Spleen (tissue), 11 donors: ENCODE measurements around the gene DCTN2. TPM values are rescaled to one million over a fixed set of nuclear protein-coding genes. Genes with fewer than 3 reads are reported as not detected.
"Not testable (repeated sequence)": the region's sequence is repeated elsewhere in the genome, so short reads cannot be mapped to it uniquely, and the experiment has no call there.

Source experiments
- DNase-seq: peaks from one replicate; pipeline ENCODE4 v3.0.0-alpha.2; 2020
- H3K27ac ChIP-seq, 8 donors: fragments of 200-600 bp; sonication (generic) in 7 of 8; 1 replicate in 4 of 8; 2 replicates in 4 of 8; pipeline versions ENCODE4 v1.5.0 to v1.8.0; 2016 to 2021; ENCODE audit warnings: inconsistent platforms in 4 of 8, mild to moderate bottlenecking in 4 of 8, moderate library complexity in 1 of 8
- H3K27me3 ChIP-seq, 7 donors: fragments of 200-600 bp; sonication (generic) in 6 of 7; replicated peaks in 1 of 7; 1 replicate in 4 of 7; 2 replicates in 3 of 7; pipeline versions ENCODE4 v1.5.0 to v1.8.0; 2016 to 2021; ENCODE audit warnings: inconsistent platforms in 3 of 7, mild to moderate bottlenecking in 1 of 7
- H3K36me3 ChIP-seq, 6 donors: fragments of 200-600 bp; sonication (generic) in 5 of 6; 1 replicate in 4 of 6; 2 replicates in 2 of 6; pipeline versions ENCODE4 v1.5.0 to v1.8.0; 2016 to 2021; ENCODE audit warnings: inconsistent platforms in 2 of 6
- H3K4me1 ChIP-seq, 6 donors: fragments of 200-600 bp; sonication (generic) in 5 of 6; 1 replicate in 3 of 6; 2 replicates in 3 of 6; pipeline versions ENCODE4 v1.5.0 to v1.8.0; 2016 to 2021; ENCODE audit warnings: inconsistent platforms in 3 of 6
- H3K4me3 ChIP-seq, 8 donors: fragments of 200-600 bp; sonication (generic) in 7 of 8; 1 replicate in 4 of 8; 2 replicates in 4 of 8; pipeline versions ENCODE4 v1.5.0 to v1.8.0; 2016 to 2021; ENCODE audit warnings: inconsistent platforms in 4 of 8, mild to moderate bottlenecking in 4 of 8, moderate library complexity in 2 of 8
- H3K9me3 ChIP-seq, 8 donors: fragments of 200-600 bp; sonication (generic) in 7 of 8; 1 replicate in 4 of 8; 2 replicates in 4 of 8; pipeline versions ENCODE4 v1.5.0 to v1.8.0; 2016 to 2021; ENCODE audit warnings: inconsistent platforms in 4 of 8
- POLR2A ChIP-seq, 3 donors: fragments of 450-650 bp; IDR thresholded peaks; one replicate each; pipeline ENCODE4 v1.5.1; 2017; ENCODE audit warnings: antibody characterized with exemption in 3 of 3, mild to moderate bottlenecking in 1 of 3
- POLR2AphosphoS5 ChIP-seq, 3 donors: sonication (generic); formaldehyde crosslinking; IDR thresholded peaks; one replicate each; pipeline ENCODE4 v1.5.1; 2017; ENCODE audit warnings: antibody characterized with exemption in 3 of 3
- WGBS, 5 donors: extraction: QIAGEN DNeasy Blood & Tissue Kit in 3 of 5; methylation state at CpG; one replicate each; pipeline versions ENCODE4 v1.1.5 to v1.1.7; 2013 to 2018; 5-methylcytosine and 5-hydroxymethylcytosine counted together
- intact Hi-C: fragments of 100-400 bp; cut with DNase I; formaldehyde crosslinking; loops from one replicate; pipeline ENCODE4 v1.15.0; 2023; ENCODE audit warnings: low total_unique reads
- polyA plus RNA-seq, 3 donors: library from polyadenylated mRNA; stranded (reverse); fragments of 200-250 nt; gene quantifications; one replicate each; pipeline ENCODE4 v1.2.1, GENCODE V29; 2013
- total RNA-seq, 7 donors: library from RNA; depleted of rRNA in 3 of 7; stranded (reverse); fragments of >200 nt in 3 of 7; fragmentation: NEBNext Ultra II Directional in 4 of 7; extraction: Animal tissue kit (Norgen Biotek cat#: 25700) in 4 of 7; gene quantifications; one replicate each; pipeline versions ENCODE4 v1.1.0 to v1.2.1, GENCODE V29; 2016 to 2021
- TF ChIP-seq, protein P1 (sequence below), 11 experiments: fragments of 200-600 bp in 7 of 11; fragments of 450-650 bp in 4 of 11; sonication (generic) in 4 of 11; IDR thresholded peaks in 8 of 11; conservative IDR thresholded peaks in 3 of 11; 1 replicate in 7 of 11; 2 replicates in 4 of 11; pipeline versions ENCODE4 v1.4.0 to v1.8.0; 2016 to 2021; ENCODE audit warnings: antibody characterized with exemption in 11 of 11, inconsistent platforms in 4 of 11, mild to moderate bottlenecking in 1 of 11
- donor health status: healthy with polysubstance abuse.
- donor health status: DM: no; HTN: no; CAD: no; lungs with moderate emphysema.
- donor health status: DM: no; HTN: no; CAD: no.
- donor health status: Bipolar disorder and iron deficiency.
- donor health status: healthy.
- donor health status: DM: no; HTN: no; CAD: no.
- donor health status: DM: yes; HTN: yes; CAD: no.

The DCTN2 gene
- total and polyA plus RNA-seq, 10 donors = 53.3 to 152 (median 88.8) TPM

DNA sequence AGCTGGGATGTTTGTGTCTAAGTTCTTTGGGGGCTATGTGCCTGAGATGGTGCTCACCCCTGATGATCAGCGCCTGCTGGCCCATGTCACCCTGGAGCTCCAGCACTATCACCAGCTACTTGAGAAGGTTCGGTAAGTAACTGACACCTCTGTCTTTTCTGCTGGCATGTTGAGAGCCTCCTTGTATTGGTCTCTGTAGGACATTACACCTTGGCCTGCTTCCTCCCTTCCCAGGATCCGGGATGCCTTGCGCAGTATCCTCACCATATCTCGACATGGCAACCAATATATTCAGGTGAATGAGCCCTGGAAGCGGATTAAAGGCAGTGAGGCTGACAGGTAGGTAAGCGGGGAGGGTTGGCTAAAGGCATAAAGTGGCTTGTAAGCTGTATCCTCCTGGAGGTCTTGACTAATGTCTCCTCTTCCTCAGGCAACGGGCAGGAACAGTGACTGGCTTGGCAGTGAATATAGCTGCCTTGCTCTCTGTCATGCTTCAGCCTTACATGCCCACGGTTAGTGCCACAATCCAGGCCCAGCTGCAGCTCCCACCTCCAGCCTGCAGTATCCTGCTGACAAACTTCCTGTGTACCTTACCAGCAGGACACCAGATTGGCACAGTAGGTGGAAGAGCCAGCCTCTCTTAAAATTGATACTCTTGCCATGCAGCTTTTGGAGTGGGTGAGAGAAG lies 32.1 kb downstream of the DCTN2 start:
- no peak for TF ChIP-seq POLR2AphosphoS5 (IDR thresholded peaks at IDR 0.05)
- TF ChIP-seq POLR2A (IDR thresholded peaks at IDR 0.05) = no peak
- TF ChIP-seq, protein P1, sequence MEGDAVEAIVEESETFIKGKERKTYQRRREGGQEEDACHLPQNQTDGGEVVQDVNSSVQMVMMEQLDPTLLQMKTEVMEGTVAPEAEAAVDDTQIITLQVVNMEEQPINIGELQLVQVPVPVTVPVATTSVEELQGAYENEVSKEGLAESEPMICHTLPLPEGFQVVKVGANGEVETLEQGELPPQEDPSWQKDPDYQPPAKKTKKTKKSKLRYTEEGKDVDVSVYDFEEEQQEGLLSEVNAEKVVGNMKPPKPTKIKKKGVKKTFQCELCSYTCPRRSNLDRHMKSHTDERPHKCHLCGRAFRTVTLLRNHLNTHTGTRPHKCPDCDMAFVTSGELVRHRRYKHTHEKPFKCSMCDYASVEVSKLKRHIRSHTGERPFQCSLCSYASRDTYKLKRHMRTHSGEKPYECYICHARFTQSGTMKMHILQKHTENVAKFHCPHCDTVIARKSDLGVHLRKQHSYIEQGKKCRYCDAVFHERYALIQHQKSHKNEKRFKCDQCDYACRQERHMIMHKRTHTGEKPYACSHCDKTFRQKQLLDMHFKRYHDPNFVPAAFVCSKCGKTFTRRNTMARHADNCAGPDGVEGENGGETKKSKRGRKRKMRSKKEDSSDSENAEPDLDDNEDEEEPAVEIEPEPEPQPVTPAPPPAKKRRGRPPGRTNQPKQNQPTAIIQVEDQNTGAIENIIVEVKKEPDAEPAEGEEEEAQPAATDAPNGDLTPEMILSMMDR (IDR thresholded peaks at IDR 0.05 in 8 of 11, conservative IDR thresholded peaks at IDR 0.05 in 3 of 11) = no peak
- 90 to 95% (median 91%) methylated on average over 9 of the region's 9 CpGs for WGBS, 5 donors
- Histone ChIP-seq H3K27me3 (no peaks in the 10 kb centered on the region), H3K4me1 (peaks cover 17 to 43% (median 31%) of the 10 kb centered on the region in 6 donors), H3K9me3 (no peaks in the 10 kb centered on the region), H3K4me3 (no peak overlapping the region), H3K36me3 (peaks cover 3 to 90% (median 77%) of the 10 kb centered on the region in 6 donors), H3K27ac (peak overlapping the region in 2 of 8 donors; percentile 2 to 19)
- DNase-seq = no peak
- intact Hi-C loops = no loop called here

- H3K4me3 ChIP-seq, DNase-seq, intact Hi-C loops, H3K9me3 ChIP-seq, H3K27me3 ChIP-seq: not testable (repeated sequence)
- peaks cover 14 to 38% (median 26%) of the 10 kb centered on the region in 6 donors for H3K4me1 ChIP-seq
- peaks cover 3 to 97% (median 83%) of the 10 kb centered on the region in 6 donors for H3K36me3 ChIP-seq
- H3K27ac ChIP-seq = peak overlapping the region in 1 of 8 donors; percentile 19
- 89 to 97% (median 95%) methylated on average over 9 of the region's 9 CpGs for WGBS, 5 donors
These were observed 32.7 kb downstream of the DCTN2 start for GRCh38 chr12:57514246-57514645.

DNA sequence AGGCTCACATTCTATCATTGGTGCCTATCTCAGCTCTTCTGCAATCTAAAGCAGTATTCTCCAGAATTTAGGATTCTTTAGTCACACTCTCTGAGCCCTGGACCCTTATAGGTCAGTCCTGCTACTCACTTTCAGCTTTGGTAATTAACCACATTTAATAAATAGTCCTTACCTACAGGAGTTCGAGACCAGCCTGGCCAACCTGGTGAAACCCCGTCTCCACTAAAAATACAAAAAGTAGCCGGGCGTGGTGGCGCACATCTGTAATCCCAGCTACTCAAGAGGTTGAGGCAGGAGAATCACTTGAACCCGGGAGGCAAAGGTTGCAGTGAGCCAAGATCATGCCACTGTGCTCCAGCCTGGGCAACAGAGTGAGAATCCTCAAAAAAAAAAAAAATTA lies 33.3 kb downstream of the DCTN2 start:
- H3K9me3 ChIP-seq, DNase-seq, H3K27me3 ChIP-seq, intact Hi-C loops, H3K4me3 ChIP-seq, H3K27ac ChIP-seq: not testable (repeated sequence)
- WGBS, 5 donors = 93 to 98% (median 98%) methylated on average over 6 of the region's 6 CpGs
- H3K36me3 ChIP-seq = peaks cover 3 to 100% (median 87%) of the 10 kb centered on the region in 6 donors
- H3K4me1 ChIP-seq = peaks cover 8 to 32% (median 20%) of the 10 kb centered on the region in 6 donors

- 95 to 98% (median 96%) methylated on average over 5 of the region's 5 CpGs for WGBS, 5 donors
- TF ChIP-seq POLR2A (IDR thresholded peaks at IDR 0.05) (no peak), POLR2AphosphoS5 (IDR thresholded peaks at IDR 0.05) (no peak)
- TF ChIP-seq, protein P1 (IDR thresholded peaks at IDR 0.05 in 8 of 11, conservative IDR thresholded peaks at IDR 0.05 in 3 of 11) = no peak
- no peaks in the 10 kb centered on the region for H3K9me3 ChIP-seq
- H3K4me1 ChIP-seq = peaks cover 4 to 28% (median 16%) of the 10 kb centered on the region in 6 donors
- H3K27ac ChIP-seq = no peak overlapping the region
- peak; percentile 27 for DNase-seq
- no peaks in the 10 kb centered on the region for H3K27me3 ChIP-seq
- H3K4me3 ChIP-seq = no peak overlapping the region
- intact Hi-C loops = no loop called here
- H3K36me3 ChIP-seq = peaks cover 3 to 100% (median 88%) of the 10 kb centered on the region in 6 donors
These were observed 33.7 kb downstream of the DCTN2 start for GRCh38 chr12:57513266-57513665.

- intact Hi-C loops = no loop called here
- H3K9me3 ChIP-seq = no peaks in the 10 kb centered on the region
- H3K27ac ChIP-seq = no peak overlapping the region
- H3K36me3 ChIP-seq = peaks cover 3 to 100% (median 85%) of the 10 kb centered on the region in 6 donors
- H3K4me3 ChIP-seq = no peak overlapping the region
- TF ChIP-seq POLR2AphosphoS5 (IDR thresholded peaks at IDR 0.05) (no peak), POLR2A (IDR thresholded peaks at IDR 0.05) (no peak)
- TF ChIP-seq, protein P1 (IDR thresholded peaks at IDR 0.05 in 8 of 11, conservative IDR thresholded peaks at IDR 0.05 in 3 of 11) = no peak
- no peaks in the 10 kb centered on the region for H3K27me3 ChIP-seq
- peak; percentile 51 for DNase-seq
- H3K4me1 ChIP-seq = peaks cover 0 to 22% (median 10%) of the 10 kb centered on the region in 6 donors
- 89 to 97% (median 95%) methylated on average over 6 of the region's 6 CpGs for whole genome bisulfite sequencing, 5 donors
These were observed 34.3 kb downstream of the DCTN2 start for GRCh38 chr12:57512665-57513064.
